SK-N-MC (cell line): ENCODE data around the gene TMEM250.

Experiments
- EZH2 ChIP-seq: fragments of 200-600 bp; sonication (generic); IDR thresholded peaks from one replicate; pipeline ENCODE4 v1.6.1; 2017; ENCODE audit warnings: antibody characterized with exemption
- POLR2AphosphoS5 ChIP-seq: IDR thresholded peaks from 2 replicates; pipeline ENCODE4 v1.6.1; 2012; ENCODE audit warnings: mild to moderate bottlenecking, low read depth, low read length, borderline replicate concordance

- TF ChIP-seq EZH2 (no peak), POLR2AphosphoS5 (no peak; the same call in 1 of the 2 replicates)
These were observed 2.1 kb downstream of the TMEM250 start for GRCh38 chr9:136116360-136117098.
